COR-L47 (cell line): ENCODE results near the gene HIP1R.
"Not testable (repeated sequence)": the region's sequence is repeated elsewhere in the genome, so short reads cannot be mapped to it uniquely, and the experiment has no call there.

ENCODE experiments used
- DNase-seq: peaks from one replicate; lab custom pipeline; 2025; lab: John Stamatoyannopoulos, UW

HIP1R gene, protein sequence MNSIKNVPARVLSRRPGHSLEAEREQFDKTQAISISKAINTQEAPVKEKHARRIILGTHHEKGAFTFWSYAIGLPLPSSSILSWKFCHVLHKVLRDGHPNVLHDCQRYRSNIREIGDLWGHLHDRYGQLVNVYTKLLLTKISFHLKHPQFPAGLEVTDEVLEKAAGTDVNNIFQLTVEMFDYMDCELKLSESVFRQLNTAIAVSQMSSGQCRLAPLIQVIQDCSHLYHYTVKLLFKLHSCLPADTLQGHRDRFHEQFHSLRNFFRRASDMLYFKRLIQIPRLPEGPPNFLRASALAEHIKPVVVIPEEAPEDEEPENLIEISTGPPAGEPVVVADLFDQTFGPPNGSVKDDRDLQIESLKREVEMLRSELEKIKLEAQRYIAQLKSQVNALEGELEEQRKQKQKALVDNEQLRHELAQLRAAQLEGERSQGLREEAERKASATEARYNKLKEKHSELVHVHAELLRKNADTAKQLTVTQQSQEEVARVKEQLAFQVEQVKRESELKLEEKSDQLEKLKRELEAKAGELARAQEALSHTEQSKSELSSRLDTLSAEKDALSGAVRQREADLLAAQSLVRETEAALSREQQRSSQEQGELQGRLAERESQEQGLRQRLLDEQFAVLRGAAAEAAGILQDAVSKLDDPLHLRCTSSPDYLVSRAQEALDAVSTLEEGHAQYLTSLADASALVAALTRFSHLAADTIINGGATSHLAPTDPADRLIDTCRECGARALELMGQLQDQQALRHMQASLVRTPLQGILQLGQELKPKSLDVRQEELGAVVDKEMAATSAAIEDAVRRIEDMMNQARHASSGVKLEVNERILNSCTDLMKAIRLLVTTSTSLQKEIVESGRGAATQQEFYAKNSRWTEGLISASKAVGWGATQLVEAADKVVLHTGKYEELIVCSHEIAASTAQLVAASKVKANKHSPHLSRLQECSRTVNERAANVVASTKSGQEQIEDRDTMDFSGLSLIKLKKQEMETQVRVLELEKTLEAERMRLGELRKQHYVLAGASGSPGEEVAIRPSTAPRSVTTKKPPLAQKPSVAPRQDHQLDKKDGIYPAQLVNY

DNA sequence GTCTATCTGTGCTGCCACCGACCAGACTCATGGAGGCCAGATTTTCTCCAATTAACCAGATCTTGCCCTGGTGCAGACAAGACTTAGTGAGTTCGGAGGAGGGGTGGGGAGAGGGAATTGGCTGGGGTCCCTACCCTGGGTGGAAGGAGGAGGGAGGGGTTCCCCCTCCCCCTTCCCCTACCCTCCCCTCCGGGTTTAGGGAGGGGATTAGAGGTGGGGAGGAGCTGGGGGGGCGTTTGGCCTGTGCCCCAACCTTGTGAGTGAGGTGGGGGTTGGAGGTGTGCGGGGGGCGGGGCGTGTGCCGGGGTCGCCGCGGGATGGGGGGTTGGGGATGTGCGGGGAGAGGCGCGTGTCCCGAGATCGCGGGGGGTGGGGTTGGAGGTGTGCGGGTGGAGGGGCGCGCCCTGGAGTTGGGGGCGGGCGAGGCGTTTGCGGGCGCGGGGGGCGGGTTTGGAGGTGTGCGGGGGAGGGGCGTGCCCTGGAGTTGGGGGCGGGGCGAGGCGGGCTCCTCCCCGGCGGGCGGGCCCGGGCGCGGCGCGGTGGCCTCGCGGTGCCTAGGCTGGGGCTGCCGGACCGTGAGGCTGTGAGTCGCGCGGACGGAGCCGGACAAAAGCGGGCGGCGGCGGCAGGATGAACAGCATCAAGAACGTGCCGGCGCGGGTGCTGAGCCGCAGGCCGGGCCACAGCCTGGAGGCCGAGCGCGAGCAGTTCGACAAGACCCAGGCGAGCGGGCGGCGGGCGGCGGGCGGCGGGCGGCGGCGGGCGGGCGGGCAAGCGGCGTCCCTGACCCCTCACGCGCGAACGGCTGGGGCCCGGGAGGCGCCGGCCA is at the start of gene HIP1R:
Gene HIP1R (plus strand): TSS at position 537 of the 829 bp plus-strand sequence. CDS start 94 bp downstream, at position 631.
- DNase-seq, result no peak

DNA sequence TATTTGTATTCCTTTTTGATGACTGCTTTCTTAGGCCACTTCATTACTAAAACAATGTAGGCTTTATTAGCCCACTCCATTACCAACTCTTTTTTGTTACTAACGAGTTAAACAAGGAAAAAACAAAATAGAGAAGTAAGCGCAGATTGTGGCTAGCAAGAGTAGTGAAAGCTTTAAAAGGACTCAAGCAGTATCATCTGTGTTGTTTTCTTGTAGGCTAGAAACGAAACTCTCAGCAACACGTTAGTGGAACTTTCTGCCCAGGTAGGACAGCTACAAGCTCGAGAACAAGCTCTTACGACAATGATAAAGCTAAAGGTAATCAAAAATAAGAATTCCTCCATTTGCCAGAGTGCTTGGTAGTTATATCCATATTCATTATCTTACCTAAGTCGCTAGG is 49.8 kb upstream of the HIP1R start:
- no peak for DNase-seq

DNA sequence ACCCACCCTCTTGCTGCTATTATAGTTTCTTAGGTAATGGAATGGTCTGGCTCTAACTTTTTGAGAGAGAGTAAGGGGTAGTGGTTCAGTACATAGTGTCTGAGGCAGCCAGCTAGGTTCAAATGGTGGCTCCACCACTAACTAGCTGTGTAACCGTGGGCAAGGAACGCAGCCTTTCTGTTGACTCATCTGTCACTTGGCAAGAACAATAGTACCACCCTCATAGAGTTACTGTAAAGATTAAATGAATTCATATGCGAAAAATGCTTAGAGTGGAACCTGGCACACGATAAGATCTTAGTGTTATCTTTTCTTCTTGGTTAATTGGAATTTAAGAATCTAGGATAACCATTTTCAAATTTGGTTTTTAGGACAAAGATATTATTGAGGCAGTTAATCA is 46.9 kb upstream of the HIP1R start:
- DNase-seq, result no peak

DNA sequence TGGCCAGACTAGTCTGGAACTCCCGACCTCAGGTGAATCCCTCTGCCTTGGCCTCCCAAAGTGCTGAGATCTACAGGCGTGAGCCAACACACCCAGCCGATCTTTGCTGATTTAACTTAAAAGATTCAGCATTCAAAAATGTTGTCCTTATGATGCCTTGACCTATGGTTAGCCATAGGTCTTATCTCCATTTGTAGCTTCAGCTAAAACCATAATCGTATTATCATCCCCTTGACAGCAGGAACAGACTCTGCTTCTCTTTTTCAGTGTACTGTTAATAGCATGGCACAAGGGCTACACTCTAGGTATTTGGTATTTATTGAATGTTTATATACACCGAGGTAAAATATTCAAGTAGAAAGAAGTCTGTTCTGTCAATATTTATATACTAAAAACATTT is 45.6 kb upstream of the HIP1R start:
- DNase-seq, result no peak

DNA sequence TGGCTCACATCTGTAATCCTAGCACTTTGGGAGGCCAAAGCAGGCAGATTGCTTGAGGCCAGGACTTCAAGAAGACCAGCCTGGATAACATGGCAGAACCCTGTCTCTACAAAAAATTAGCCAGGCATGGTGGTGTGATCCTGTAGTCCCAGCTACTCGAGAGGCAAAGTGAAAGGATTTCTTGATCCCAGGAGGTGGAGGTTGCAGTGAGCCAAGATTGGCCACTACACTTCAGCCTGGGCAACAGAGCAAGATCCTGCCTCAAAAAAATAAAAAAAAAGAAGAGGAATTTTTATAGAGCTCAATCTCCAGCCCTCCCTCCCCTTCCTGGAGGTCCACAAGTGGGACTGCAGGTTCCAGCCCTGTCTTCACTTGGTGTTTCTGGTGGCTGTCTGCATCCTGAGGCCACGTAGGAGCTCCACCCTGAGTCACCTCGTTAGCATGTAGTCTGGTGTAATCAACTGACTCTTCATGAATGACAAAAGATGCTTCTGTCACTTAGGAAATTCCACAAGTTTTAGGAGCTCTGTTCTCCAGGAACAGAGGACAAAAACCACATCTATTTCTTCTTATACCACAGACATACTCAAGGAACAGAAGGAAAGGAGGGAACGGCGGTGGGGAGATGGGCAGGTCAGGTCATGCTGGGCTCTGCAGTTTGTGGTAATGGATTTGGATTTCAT is 44.7 kb upstream of the HIP1R start:
- DNase-seq, result no peak

DNA sequence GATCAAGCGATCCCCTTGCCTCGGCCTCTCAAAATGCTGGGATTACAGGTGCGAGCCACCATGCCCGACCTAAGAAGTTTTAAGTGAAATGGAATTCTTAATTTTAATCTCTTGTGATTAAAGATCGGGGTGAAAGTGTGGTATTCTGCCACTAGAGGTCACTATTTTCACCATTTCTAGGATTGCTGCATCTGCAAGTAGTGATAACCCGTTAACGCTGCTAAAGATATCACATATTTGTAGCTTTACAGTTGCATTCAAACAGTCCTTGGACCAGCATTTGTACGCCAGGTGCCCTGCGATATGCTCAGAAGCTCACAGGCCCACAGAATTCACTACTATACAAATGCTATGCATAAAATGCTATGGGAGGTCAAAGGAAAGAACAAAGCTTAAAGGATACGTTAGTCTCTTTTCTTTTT is 41.6 kb upstream of the HIP1R start:
- DNase-seq, result peak; percentile 17

DNA sequence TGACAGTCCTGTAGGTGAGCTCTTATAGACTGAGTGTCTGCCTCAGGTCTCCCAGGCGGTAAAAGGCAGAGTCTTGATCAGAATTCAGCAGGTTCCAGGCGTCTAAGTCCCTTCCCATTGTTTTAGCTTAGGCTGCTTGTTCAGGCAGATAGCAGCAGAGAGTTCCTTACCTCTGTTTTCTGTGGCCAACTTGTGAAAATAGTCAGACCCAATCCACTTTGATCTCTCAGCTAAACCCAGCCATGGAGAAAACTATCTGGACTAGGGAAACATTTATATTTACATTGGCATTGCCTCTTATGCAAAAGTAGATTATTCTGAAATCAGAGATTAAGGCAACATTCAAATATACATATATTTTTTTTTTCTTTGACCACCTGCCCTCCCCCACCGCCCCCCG is 39.5 kb upstream of the HIP1R start:
- DNase-seq, result no peak

DNA sequence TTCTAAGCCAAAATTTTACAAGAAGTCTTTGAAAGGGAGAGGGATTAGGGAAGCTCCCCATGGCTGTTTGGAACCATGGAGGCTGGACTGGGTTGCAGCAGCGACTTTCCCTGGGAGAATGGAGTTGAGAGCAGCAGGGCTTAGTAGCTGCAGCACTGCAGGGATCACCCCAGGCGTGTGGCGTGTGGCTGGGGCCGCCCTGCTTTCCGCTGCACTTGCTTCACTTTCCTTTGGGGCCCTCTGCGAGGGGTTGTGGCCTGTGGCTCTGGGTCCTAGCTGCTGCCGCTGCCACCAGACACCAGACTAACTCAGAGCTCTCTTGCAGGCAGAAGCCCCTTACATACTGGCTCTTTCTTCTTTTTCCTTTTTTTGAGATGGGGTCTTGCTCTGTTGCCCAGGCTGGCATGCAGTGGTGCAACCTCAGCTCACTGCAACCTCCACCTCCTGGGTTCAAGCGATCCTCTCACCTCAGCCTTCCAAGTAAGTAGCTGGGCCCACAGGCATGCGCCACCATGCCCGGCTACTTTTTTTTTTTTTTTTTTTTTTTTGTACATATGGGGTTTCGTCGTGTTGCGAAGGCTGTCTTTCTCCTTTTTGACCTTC is 35.5 kb upstream of the HIP1R start:
- no peak for DNase-seq

DNA sequence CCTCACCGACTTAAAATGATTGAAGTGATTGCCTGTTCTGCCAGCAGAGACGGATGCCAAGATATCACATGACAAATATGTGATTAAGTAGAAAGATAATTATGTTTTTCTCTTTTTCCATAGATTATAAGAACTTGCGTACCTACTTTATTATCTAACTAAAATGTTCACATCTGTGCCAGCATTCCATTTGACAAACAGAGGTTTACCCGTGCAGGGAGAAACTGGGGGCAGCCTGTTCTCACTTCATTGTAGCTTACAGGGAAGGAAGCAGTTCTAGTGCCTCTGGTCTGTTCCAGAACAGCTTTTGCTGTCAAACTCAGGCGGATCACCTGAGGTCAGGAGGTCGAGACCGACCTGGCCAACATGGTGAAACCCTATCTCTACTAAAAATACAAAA is 31.3 kb upstream of the HIP1R start:
- DNase-seq, result no peak

DNA sequence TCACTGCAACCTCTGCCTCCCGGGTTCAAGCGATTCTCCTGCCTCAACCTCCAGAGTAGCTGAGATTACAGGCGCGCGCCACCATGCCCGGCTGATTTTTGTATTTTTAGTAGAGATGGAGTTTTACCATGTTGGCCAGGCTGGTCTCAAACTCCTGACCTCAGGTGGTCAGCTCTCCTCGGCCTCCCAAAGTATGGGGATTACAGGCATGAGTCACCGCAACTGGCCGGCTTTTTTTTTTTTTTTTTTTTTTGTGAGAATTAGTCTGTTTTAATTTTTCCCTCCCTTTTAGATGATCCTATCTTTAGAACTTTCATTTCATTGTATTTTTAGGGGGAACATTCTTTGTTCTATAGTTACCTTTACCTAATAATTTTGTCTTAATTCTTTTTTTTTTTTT is 30.3 kb upstream of the HIP1R start:
- DNase-seq, result not testable (repeated sequence)

DNA sequence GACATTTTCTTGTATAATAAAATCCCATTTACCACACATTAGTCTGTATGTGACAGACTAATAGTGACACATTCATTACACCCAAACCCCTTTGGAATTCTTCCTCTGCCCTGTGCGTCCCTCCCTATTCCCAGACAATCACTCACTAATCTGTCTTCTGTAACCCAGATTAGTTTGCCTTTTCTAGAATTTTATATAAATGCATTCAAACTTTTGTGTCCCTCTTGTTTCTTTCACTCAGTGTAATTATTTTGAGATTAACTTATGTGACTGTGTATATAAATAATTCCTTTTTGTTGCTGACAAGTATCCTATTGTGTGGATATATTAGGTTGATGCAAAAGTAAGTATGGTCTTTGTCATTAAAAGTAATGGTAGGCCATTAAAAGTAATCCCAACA is 27.6 kb upstream of the HIP1R start:
- DNase-seq, result no peak

DNA sequence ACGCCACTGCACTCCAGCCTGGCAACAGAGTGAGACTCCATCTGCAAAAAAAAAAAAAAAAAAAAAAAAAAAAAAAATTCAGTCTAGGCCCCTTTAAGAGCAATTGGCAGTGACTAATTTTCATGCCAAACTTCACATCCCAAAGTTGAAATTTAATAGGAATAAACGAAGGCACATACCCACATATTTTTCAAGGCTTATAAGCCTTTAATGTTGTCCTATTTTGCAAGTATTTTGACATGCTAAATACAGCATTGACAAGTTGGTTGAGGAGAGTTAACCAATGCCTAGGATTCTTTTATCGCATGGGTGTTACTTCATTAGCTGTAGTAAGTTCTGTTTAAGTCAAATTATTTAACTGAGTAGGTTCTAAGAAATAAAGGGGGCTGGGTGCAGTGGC is 23.5 kb upstream of the HIP1R start:
- no peak for DNase-seq

DNA sequence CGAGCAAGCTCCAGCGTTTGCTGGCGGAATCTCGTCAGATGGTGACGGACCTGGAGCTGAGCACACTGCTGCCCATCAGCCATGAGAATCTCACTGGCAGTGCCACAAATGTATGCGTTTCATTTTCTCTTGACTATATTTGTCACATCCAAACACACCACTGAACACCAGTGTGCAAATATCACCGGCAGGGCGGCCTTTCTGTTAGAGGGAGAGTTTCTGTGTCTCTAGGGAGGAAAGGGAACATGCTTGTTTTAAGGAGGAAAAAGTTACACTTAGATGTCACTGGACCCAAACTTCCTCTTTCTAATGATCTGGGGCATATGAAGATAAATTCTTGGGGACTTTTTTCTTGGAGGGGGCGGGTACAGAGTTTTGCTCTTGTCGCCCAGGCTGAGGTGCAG is 21.9 kb upstream of the HIP1R start:
- no peak for DNase-seq

DNA sequence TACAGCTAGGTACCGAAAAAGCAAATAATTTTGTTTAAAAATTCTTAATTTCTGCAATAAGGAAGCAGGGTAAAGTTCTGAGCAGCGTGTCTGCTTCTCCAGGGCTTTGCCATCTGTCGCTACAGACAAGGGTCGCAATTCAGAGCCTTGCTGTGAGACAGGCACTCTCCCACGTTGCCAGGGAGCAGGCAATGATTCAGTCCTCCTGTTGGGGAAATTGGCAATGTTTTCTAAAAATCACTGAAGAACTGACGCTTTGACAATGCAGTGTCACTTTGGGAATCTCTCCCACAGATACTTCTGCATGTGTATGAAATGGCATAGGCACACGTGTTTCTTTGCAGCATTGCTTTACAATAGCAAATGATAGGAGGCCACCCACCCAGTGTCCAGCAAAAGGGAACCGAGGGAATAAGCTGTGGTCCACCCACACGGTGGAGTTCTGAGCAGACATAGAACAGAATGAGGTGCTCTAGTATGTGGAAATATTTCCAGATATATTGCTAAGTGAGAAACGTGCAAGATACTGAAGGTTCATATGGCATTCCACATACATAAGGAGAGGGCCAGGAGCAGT is 16.0 kb upstream of the HIP1R start:
- DNase-seq, result no peak

DNA sequence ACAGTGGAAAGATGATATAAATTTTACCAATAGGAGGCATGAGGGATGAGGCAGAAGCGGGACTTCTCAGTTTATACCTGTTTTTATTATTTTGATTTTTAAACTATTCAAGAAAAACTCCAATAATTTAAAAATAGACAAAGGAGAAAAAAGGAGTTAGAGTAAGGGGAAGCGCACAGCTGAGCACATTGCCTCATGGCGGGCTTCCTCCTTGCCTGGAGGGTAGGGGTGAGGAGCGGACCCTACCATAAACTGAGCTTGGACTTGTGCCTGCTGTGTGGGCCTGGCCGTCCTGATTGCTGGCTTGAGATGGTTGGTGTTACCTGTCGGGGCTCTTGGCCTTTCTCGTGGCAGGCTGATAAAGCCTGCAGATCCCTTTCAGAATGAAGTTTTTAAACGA is 15.1 kb upstream of the HIP1R start:
- no peak for DNase-seq

DNA sequence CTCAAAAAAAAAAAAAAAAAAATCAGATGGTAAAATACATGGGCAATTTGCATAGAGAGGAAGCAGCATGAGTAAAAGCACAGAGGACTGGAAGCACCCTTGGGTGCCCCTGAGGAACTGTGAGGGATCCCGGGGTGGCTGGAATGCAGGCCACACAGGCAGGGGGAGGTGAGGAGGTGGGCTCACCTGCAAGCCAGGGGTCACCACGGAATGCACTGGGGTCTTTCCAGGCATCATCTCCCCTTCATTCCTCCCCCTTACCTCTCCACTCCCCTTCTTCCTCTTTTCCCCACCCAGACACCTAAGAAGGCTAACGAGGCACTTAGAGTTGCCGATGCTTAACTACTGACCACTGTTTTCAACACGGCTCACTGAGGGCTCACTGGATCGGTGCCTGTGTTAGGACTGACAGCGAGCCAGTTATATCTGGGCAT is 14.4 kb upstream of the HIP1R start:
- no peak for DNase-seq

DNA sequence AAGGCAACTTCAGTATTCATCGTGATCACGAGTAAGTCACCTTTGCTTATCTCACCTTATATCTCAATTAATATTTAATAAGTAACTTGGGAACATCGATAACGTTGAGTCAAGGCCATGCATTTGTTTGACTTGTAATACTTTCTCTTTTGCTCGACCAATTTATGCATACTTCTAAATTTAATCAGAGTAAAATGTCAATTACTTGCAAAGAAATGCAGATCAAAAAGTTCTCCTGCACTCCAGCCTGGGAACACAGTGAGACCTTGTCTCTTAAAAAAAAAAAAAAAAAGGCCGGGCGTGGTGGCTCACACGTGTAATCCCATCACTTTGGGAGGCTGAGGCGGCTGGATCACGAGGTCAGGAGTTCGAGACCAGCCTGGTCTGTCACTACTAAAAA is 11.8 kb upstream of the HIP1R start:
- no peak for DNase-seq

DNA sequence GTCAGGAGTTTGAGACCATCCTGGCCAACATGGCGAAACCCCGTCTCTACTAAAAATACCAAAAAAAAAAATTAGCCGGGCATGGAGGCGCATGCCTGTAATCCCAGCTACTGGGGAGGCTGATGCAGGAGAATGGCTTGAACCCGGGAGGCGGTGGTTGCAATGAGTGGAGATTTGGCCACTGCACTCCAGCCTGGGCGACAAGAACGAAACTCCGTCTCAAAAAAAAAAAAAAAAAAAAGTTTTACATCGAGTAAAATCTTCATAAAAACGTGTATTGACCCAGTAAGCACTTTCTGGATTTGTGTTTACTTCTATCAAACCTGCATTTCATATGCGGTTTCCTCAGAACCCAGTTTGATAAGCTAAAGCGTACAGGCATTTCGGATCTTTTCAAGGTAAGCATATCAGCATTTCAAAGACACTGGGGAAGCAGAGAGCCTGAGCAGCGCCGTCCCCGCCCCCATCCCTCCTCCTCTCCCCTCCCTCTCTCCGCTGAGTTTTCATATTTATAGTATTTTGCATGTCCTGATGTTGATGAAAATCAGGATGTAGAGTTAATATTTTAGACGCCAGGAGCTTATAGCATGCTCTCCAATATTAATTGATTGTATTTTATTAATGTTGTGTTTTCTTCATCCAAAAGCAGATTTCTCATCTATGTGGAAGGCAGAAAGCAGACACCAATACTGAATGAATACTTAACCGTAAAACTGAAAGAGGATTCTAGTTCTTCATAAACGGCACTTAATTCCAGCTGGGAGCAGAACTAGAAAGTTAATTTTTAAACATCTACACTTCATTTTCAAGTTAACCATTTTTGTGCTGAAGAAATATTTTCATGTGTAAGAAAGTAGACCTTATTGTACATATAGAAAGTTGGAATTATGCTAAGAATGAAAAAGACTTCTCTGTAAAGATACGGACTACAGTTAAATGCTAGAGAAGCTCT is 9.2 kb upstream of the HIP1R start:
- no peak for DNase-seq

DNA sequence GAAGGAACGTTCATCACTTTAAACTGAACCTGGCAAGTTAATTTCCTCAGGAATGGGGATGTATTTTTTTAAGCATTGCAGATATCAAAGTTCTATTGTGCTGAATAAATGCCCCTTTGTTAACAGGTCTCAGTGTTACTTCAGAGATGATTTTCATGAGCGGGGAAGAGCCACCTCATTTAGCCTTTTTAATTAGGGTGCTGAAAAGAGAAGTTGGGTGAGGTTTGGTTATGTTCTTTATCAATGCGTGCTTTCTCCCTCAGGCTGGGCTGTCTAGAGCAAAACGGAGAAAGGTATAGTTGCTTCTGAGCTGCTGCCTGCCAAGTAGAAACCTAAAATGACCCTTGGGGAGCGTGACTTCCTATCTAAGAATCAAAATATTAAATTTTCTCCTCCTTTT is 8.0 kb upstream of the HIP1R start:
- no peak for DNase-seq
